Ectodermal cell (in vitro differentiated cells): Measurements from ENCODE around the gene MUTYH.
"Not testable (repeated sequence)": the region's sequence is repeated elsewhere in the genome, so short reads cannot be mapped to it uniquely, and the experiment has no call there.

Source experiments
- H3K27ac ChIP-seq: 2 replicates; pipeline ENCODE4 v1.7.0; 2013; ENCODE audit warnings: mild to moderate bottlenecking, low read depth, low read length; ENCODE audit not compliant: insufficient read depth, poor library complexity, severe bottlenecking
- H3K27me3 ChIP-seq: 2 replicates; pipeline ENCODE4 v1.7.0; 2013; ENCODE audit warnings: mild to moderate bottlenecking, low read length; ENCODE audit not compliant: insufficient read depth, control insufficient read depth, poor library complexity, severe bottlenecking
- H3K36me3 ChIP-seq: one replicate; pipeline ENCODE4 v1.7.0; 2013; ENCODE audit warnings: low read length; ENCODE audit not compliant: control insufficient read depth, insufficient read depth
- H3K4me1 ChIP-seq: one replicate; pipeline ENCODE4 v1.7.0; 2013; ENCODE audit warnings: low read length; ENCODE audit not compliant: control insufficient read depth, insufficient read depth
- H3K4me3 ChIP-seq: 2 replicates; pipeline ENCODE4 v1.7.0; 2013; ENCODE audit warnings: low read depth, low read length, control low read depth; ENCODE audit not compliant: insufficient read depth
- H3K9me3 ChIP-seq: 2 replicates; pipeline ENCODE4 v1.7.0; 2013; ENCODE audit warnings: mild to moderate bottlenecking, low read length, moderate library complexity; ENCODE audit not compliant: control insufficient read depth
- WGBS, 2 experiments: methylation state at CpG; one replicate each; pipeline ENCODE4 v1.1.7; 2013; ENCODE audit warnings: missing lambda C conversion rate in 2 of 2; 5-methylcytosine and 5-hydroxymethylcytosine counted together

The MUTYH gene

DNA sequence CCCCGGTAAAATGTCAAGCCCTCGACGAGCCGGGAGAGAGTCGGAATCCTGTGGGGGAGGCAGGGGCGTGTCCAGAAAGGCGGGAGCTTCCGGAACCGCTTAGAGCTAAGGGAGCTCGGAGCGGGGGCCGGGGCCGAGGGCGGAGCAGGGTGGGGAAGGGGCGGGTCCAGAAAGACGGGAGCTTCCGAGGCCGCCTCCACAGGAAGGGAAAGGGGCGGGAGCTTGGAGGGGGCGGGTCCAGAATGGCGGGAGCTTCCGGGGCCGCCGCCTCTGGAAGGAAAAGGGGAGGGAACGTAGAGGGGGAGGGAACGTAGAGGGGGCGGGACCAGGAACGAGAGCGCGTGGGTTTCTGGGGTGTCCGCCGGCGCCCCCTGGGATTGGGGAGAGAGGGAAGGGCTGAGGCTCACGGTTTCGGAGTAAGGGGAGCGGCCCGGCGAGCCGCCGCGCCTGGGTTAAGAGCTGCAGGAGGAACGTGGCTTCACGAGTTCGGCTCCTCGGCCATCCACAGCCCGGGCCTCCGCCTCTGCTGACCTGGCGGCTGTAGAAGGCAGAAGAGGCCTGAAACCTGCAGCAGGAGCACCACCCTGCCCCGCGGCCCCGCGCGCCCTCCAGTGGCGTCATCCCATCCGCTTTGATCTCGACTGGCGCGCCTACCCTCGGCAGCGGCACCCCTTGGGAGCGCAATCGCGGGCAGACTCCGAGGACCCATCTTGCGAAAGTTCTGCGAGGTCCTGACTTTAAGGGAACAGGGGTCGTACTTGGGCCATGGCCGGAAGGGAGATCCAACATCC lies 36.5 kb downstream of the MUTYH start:
- Histone ChIP-seq H3K27ac (peak overlapping the region; percentile 85), H3K36me3 (no peaks in the 10 kb centered on the region), H3K9me3 (no peaks in the 10 kb centered on the region), H3K4me3 (peak overlapping the region; percentile 69), H3K4me1 (peaks cover 20% of the 10 kb centered on the region), H3K27me3 (no peaks in the 10 kb centered on the region)
- WGBS, 2 experiments: 1% methylated on average over 68 of the region's 68 CpGs

DNA sequence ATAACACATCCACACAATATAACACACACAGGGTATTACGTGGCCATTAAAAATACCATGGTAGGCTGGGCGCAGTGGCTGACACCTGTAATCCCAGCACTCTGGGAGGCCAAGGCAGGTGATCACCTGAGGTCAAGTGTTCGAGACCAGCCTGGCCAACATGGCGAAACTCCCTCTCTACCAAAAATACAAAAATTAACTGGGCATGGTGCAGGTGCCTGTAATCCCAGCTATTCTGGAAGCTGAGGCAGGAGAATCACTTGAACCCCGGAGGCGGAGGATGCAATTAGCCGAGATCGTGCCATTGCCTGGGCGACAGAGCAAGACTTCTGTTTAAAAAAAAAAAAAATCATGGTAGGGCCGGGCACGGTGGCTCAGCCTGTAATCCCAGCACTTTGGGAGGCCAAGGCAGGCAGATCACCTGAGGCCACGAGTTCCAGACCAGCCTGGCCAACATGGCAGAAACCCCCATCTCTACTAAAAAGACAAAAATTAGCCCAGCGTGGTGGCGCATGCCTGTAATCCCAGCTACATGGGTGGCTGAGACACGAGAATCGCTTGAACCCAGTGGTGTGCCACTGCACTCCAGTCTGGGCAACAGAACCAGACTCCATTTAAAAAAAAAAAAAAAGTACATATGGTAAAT lies 37.6 kb downstream of the MUTYH start:
- Histone ChIP-seq H3K36me3 (no peaks in the 10 kb centered on the region), H3K27me3 (no peaks in the 10 kb centered on the region), H3K4me1 (peaks cover 20% of the 10 kb centered on the region), H3K9me3 (no peaks in the 10 kb centered on the region), H3K4me3 (peak overlapping the region; percentile 69), H3K27ac (no peak overlapping the region)
- WGBS, 2 experiments: 85 to 93% methylated on average over 16 of the region's 16 CpGs

DNA sequence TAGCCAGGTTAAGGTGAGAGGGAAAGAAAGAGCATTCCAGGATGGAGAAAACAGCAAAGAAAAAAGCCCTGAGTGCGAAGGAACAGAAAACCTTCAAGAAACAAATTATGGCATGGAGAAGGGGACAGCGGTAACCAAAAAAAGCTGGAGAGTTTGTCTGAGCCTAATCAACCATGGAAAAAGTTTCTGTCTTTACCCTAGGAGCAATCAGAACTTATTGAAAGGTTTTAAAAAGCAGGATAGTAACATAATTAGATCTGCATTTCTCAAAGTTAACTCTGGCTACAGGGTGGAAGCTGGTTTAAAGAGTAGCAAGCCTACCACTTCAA lies 39.6 kb downstream of the MUTYH start:
- no peaks in the 10 kb centered on the region for H3K9me3 ChIP-seq
- H3K4me3 ChIP-seq: no peak overlapping the region
- H3K4me1 ChIP-seq: peaks cover 9% of the 10 kb centered on the region
- no peaks in the 10 kb centered on the region for H3K36me3 ChIP-seq
- no peak overlapping the region for H3K27ac ChIP-seq
- 72 to 75% methylated on average over 2 of the region's 2 CpGs for WGBS, 2 experiments
- no peaks in the 10 kb centered on the region for H3K27me3 ChIP-seq

DNA sequence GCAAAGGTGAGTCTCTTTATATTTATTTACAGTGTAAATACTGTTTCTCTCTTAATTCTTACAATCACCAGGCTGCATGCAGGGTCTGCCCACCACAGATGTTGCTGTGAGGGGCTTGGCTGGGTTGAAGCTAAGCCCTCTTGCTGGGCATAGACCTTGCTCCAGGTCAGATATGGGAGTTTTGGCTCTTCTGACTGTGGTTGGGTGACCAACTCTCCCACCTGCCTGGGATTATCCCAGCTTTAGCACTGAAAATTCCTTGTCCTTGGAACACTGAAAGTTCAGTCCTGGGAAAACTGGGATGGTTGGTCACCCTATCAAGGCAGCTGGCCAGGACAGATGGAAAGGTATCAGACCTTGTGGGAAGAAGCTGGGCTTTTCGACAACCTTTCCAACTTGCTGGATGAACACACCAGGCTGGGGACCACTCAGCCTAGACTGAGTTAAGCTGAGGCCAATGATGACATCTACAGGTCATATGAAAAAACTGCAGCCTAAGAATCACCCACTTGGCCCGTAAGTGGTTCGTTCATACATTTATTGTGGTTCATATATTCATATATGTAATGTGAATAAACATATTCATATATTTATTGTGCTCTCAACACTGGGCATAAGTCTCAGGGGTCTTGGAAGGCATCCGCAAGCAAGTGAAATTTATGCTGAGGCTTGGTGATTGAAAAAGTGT lies 40.1 kb downstream of the MUTYH start:
- Histone ChIP-seq H3K27me3 (no peaks in the 10 kb centered on the region), H3K36me3 (no peaks in the 10 kb centered on the region), H3K4me1 (peaks cover 9% of the 10 kb centered on the region), H3K27ac (no peak overlapping the region), H3K4me3 (no peak overlapping the region), H3K9me3 (no peaks in the 10 kb centered on the region)
- WGBS, 2 experiments: 51 to 60% methylated on average over 2 of the region's 4 CpGs

DNA sequence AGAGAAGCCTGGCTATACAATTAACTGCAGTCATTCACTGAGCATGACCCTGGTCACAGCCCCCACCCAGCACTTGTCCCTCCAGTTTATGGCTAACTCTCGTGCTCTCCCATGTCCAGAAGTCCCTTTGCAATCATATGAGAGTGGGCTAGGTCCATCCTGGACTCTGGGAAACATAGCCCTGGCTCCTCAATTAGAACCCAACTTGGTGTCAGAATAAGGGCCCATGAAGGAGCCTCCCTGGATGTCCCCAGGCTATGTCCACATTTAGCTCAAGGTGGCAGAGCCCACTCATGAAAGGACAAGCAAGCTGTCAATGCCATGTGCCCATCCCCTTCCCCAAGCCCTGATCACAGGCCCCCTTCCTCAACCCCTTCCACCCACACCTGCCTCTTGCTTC lies 40.9 kb downstream of the MUTYH start:
- H3K9me3 ChIP-seq: no peaks in the 10 kb centered on the region
- H3K4me1 ChIP-seq: peaks cover 2% of the 10 kb centered on the region
- no peaks in the 10 kb centered on the region for H3K27me3 ChIP-seq
- 89 to 92% methylated on average over 1 of the region's 1 CpG for WGBS, 2 experiments
- no peaks in the 10 kb centered on the region for H3K36me3 ChIP-seq
- H3K27ac ChIP-seq: no peak overlapping the region
- no peak overlapping the region for H3K4me3 ChIP-seq

DNA sequence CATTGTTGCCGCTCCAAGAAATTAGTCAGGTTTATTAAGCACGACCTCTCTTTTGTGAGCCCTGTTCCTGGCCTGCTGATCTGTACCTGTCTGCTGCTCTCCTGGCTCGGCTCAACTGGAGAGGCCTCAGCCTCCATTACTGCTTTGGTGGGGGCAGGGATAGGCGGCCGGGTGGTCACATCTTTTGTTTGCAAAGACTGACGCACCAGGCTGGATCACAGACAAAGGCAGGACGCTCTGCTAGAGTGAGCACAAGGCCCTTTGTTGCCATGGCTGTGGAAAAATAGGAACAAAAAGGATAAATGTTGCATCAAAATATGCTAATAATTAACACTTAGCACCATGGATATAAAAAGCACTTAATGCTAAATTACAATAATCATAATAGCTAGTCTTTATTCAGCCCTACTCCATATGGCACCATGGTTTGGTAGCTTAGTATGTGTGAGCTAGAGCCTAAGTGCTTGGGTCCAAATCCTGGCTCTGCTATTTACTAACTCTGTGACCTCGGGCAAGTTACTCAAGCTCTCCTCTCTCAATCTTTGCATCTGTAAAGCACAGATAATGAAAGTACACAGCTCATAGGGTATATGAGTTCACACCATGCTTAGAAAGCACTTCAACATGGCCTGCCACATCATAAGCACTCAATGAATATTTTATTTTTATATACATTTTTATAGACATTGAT lies 42.4 kb downstream of the MUTYH start:
- no peaks in the 10 kb centered on the region for H3K4me1 ChIP-seq
- H3K27me3 ChIP-seq: no peaks in the 10 kb centered on the region
- no peaks in the 10 kb centered on the region for H3K9me3 ChIP-seq
- H3K36me3 ChIP-seq: no peaks in the 10 kb centered on the region
- H3K27ac ChIP-seq: no peak overlapping the region
- H3K4me3 ChIP-seq: no peak overlapping the region
- 60 to 68% methylated on average over 8 of the region's 8 CpGs for WGBS, 2 experiments

DNA sequence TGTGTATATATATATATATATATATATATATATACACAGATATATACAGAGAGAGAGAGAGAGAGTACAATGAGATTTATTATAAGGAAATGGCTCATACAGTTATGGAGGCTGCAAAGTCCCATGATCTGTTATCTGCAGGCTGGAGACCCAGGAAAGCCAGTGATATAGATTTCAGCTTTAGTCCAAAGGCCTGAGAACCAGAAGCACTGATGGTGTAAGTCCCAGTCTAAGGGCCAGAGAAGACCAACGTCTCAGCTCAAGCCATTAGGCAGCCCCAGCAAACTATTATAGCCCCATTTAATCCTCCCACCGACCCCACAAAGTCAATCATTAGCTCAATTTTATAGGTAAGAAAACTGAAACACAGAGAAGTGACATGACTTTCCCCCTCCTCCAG lies 48.5 kb downstream of the MUTYH start:
- H3K27ac ChIP-seq: no peak overlapping the region
- no peaks in the 10 kb centered on the region for H3K36me3 ChIP-seq
- no peak overlapping the region for H3K4me3 ChIP-seq
- H3K27me3 ChIP-seq: no peaks in the 10 kb centered on the region
- H3K9me3 ChIP-seq: no peaks in the 10 kb centered on the region
- H3K4me1 ChIP-seq: no peaks in the 10 kb centered on the region
- 90 to 93% methylated on average over 2 of the region's 2 CpGs for WGBS, 2 experiments

DNA sequence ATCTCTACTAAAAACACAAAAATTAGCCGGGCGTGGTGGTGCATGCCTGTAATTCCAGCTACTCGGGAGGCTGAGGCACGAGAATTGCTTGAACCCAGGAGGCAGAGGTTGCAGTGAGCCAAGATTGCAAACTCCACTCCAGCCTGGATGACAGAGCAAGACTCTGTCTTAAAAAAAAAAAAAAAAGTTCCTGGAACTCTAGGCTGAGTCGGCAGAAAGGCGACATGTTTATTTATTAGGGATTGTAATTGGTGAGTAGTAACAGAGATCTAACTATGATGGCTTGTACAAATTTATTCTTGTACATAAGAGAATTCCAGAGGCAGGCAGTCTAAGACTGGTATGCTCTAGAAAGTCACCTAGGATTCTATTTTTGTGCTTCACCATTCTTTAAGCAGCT lies 49.2 kb downstream of the MUTYH start:
- H3K27ac ChIP-seq, H3K36me3 ChIP-seq, H3K9me3 ChIP-seq, H3K4me1 ChIP-seq, H3K27me3 ChIP-seq, H3K4me3 ChIP-seq: not testable (repeated sequence)
- WGBS, 2 experiments: 92% methylated on average over 6 of the region's 6 CpGs

DNA sequence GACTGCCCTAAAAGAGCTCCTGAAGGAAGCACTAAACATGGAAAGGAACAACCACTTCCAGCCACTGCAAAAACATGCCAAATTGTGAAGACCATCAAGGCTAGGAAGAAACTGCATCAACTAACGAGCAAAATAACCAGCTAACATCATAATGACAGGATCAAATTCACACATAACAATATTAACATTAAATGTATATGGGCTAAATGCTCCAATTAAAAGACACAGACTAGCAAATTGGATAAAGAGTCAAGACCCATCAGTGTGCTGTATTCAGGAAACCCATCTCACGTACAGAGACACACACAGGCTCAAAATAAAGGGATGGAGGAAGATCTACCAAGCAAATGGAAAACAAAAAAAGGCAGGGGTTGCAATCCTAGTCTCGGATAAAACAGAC lies 53.7 kb downstream of the MUTYH start:
- H3K27ac ChIP-seq, H3K36me3 ChIP-seq, H3K4me1 ChIP-seq, H3K4me3 ChIP-seq, H3K9me3 ChIP-seq, H3K27me3 ChIP-seq: not testable (repeated sequence)
- WGBS, 2 experiments: no CpG with 5 or more reads among the region's 3 CpGs

DNA sequence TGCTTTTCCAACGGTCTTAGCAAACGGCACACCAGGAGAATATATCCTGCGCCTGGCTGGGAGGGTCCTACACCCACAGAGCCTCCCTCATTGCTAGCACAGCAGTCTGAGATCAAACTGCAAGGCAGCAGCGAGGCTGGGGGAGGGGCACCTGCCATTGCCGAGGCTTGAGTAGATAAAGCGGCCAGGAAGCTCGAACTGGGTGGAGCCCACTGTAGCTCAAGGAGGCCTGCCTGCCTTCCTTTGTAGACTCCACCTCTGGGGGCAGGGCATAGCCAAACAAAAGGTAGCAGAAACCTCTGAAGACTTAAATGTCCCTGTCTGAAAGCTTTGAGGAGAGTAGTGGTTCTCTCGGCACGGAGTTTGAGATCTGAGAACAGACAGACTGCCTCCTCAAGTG lies 55.4 kb downstream of the MUTYH start:
- not testable (repeated sequence) for H3K36me3 ChIP-seq, H3K27ac ChIP-seq, H3K27me3 ChIP-seq, H3K9me3 ChIP-seq, H3K4me1 ChIP-seq, H3K4me3 ChIP-seq
- 89 to 93% methylated on average over 9 of the region's 9 CpGs for WGBS, 2 experiments
